ENCODE results near the gene PHOX2A.
"Not testable (repeated sequence)": the region's sequence is repeated elsewhere in the genome, so short reads cannot be mapped to it uniquely, and the experiment has no call there.

GRCh38 chr11:72206794-72207193 is 37.2 kb downstream of the PHOX2A start:
- not testable (repeated sequence) for TF ChIP-seq CTCF, POLR2A (IDR thresholded peaks at IDR 0.05)

All from right lobe of liver (tissue), 4 donors.